ENCODE measurements around the gene CEP85. TPM values are rescaled to one million over a fixed set of nuclear protein-coding genes. Genes with fewer than 3 reads are reported as not detected.

The CEP85 gene
- total and polyA plus RNA-seq, 2 of the 13 experiments (the other 11 are each of a cell fraction or from before 2014, with no cell fraction given) = 16.1 to 26.7 TPM

- in situ Hi-C loops (cut with HindIII; ENCODE audit: extremely low pct_ligation_motif_present, low pct_unique_long_range_greater_than_20kb) (no loop called here), intact Hi-C loops (cut with micrococcal nuclease; ENCODE audit: unreplicated experiment) (no loop called here)
- no peak overlapping the region for H3K4me3 ChIP-seq (replicated peaks in 1 of 3; ENCODE audit: insufficient read depth in 1 of 3, low read depth in 2 of 3, low read length in 3 of 3)
- H3K27me3 ChIP-seq (ENCODE audit: control insufficient read depth in 1 of 2, insufficient read depth in 2 of 2, low read length in 2 of 2) = peaks cover 1 to 31% of the 10 kb centered on the region in 2 experiments; a peak in 2 of 5 replicates
- ATAC-seq (no peak; the same call in 2 of the 3 replicates), FAIRE-seq (no peak), DNase-seq (ENCODE audit: low spot score) (no peak)
- TF ChIP-seq ZNF460 (CRISPR knock-in tag; IDR thresholded peaks at IDR 0.05; ENCODE audit: borderline replicate concordance) = no peak
- no peak for TF ChIP-seq TSC22D2 (CRISPR knock-in tag; IDR thresholded peaks at IDR 0.05; ENCODE audit: borderline replicate concordance)
- H3K79me2 ChIP-seq (ENCODE audit: insufficient read depth, low read length) = no peaks in the 10 kb centered on the region
- ChIA-PET CTCF (ENCODE audit: low intra/inter-chr PET ratio, low total read pairs) (no interaction called here), POLR2A (no interaction called here)
- no peak overlapping the region for H3K27ac ChIP-seq (ENCODE audit: extremely low read length, insufficient read depth, low read length)
- no peaks in the 10 kb centered on the region for H4K20me1 ChIP-seq (ENCODE audit: insufficient read depth, low read length)
- no TSS peak for BruUV-seq (replicated peaks)
- no peak overlapping the region for H2AFZ ChIP-seq (ENCODE audit: low read length)
- no peaks in the 10 kb centered on the region for H3K9me3 ChIP-seq (ENCODE audit: low read length)
- no peaks in the 10 kb centered on the region for H3K4me1 ChIP-seq (ENCODE audit: insufficient read depth, low read length)
- no peak overlapping the region for H3K9ac ChIP-seq (ENCODE audit: insufficient read depth, low read depth, low read length)
- no peaks in the 10 kb centered on the region for H3K36me3 ChIP-seq (replicated peaks in 1 of 2; ENCODE audit: control insufficient read depth in 1 of 2, insufficient read depth in 2 of 2, low read length in 2 of 2)
- H3K4me2 ChIP-seq (ENCODE audit: low read depth, low read length) = no peak overlapping the region
- 39% methylated on average over 7 of the region's 11 CpGs for WGBS (ENCODE audit: low lambda C conversion rate)
These were observed 36.2 kb upstream of the CEP85 start for GRCh38 chr1:26197813-26198212.

DNA sequence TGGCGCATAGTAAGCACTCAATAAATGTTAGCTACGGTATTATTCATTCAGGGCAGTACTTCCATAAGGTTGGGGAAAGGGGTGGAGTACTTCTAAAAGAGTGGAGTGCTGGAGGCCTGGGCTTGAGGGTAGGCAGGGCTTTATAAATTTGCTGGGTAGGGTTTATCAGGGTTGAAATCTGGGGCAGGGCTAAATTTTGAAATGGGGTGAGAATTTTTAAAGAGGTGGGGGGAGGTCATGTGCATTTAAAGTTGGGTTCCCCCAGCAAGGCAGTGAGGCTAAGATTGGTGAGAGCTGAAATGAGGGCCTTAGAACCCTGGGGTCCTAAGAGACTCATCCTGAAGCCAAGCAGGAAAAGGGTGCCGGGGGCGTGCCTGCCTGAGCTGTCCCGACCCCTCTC lies 33.6 kb upstream of the CEP85 start:
- in situ Hi-C loops (cut with HindIII; ENCODE audit: extremely low pct_ligation_motif_present, low pct_unique_long_range_greater_than_20kb) (no loop called here), intact Hi-C loops (cut with micrococcal nuclease; ENCODE audit: unreplicated experiment) (no loop called here)
- Histone ChIP-seq H3K9me3 (ENCODE audit: low read length) (no peaks in the 10 kb centered on the region), H3K27me3 (ENCODE audit: control insufficient read depth in 1 of 2, insufficient read depth in 2 of 2, low read length in 2 of 2) (peaks cover 3 to 31% of the 10 kb centered on the region in 2 experiments; a peak in 3 of 5 replicates), H3K36me3 (replicated peaks in 1 of 2; ENCODE audit: control insufficient read depth in 1 of 2, insufficient read depth in 2 of 2, low read length in 2 of 2) (no peaks in the 10 kb centered on the region), H3K4me2 (ENCODE audit: low read depth, low read length) (no peak overlapping the region), H3K27ac (ENCODE audit: extremely low read length, insufficient read depth, low read length) (no peak overlapping the region), H3K4me1 (ENCODE audit: insufficient read depth, low read length) (no peaks in the 10 kb centered on the region), H2AFZ (ENCODE audit: low read length) (no peak overlapping the region), H4K20me1 (ENCODE audit: insufficient read depth, low read length) (no peaks in the 10 kb centered on the region), H3K4me3 (replicated peaks in 1 of 3; ENCODE audit: insufficient read depth in 1 of 3, low read depth in 2 of 3, low read length in 3 of 3) (no peak overlapping the region), H3K79me2 (ENCODE audit: insufficient read depth, low read length) (no peaks in the 10 kb centered on the region), H3K9ac (ENCODE audit: insufficient read depth, low read depth, low read length) (no peak overlapping the region)
- DNase-seq (ENCODE audit: low spot score) = no peak
- ATAC-seq = no peak
- no peak for FAIRE-seq
- no TSS peak for BruUV-seq (replicated peaks)
- ChIA-PET CTCF (ENCODE audit: low intra/inter-chr PET ratio, low total read pairs) (no interaction called here), POLR2A (no interaction called here)
- TF ChIP-seq DNMT1 (CRISPR knock-in tag; IDR thresholded peaks at IDR 0.05) (no peak), NFE2L2 (IDR thresholded peaks at IDR 0.05; ENCODE audit: low read length) (no peak)
- 9% methylated on average over 4 of the region's 5 CpGs for WGBS (ENCODE audit: low lambda C conversion rate)

Measured in HepG2 (cell line).